Activated naive CD8-positive, alpha-beta T cell treated with anti-CD3 and anti-CD28 coated beads, Interleukin-2, amount 50 U/mL, for 16 hours (primary cell): ENCODE data around the gene TRPC1.

Experiments used
- DNase-seq: peaks from one replicate; pipeline ENCODE4 v3.0.0-alpha.2; 2020; ENCODE audit warnings: low read depth, low spot score

Gene TRPC1

DNA sequence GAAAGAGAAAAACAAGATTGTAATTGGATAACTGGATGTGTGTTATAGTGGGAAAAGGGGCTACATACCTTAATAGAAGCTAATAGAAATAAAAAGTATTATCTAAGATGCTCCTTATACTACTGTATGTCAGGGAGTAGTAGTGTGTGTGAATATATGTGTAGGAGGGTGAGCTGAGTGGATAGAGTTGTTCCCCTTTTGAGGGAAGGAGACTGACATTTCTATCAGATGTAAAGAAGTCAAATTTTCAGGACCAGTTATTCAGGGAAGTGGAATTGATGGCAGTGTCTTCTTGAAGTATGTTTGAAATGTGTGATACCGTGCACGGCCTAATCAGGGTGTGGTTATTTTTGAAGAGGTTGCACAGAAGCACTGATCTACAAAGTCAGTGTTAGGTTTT, 116.0 kb downstream of the TRPC1 start:
- DNase-seq = no peak

DNA sequence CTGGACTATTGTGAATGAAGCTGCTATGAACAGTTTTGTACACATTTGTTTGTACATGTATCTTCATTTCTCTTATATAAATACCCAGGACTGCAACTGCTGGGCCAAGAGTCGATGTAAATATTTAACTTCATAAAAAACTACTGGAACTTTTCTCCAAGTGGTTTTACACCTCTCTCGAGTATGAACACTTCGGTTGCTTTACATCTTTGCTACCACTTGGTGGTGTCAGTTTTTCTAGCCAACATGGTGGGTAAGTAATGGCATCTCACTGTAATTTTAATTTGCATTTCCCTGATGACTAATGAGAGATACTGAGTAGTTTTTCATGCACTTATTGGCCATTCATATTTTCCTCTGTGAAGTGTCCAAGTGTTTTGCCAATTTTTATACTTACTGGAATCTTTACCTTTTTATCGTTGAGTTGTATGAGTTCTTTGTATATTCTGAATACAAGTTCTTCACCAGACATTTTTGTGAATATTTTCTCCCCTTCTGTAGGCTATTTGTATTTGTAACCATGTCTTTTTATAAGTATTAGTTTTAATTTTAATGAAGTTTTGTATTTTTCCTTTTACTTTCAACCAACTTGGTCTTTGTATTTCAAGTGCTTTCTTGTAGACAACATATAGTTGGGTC, 120.6 kb downstream of the TRPC1 start:
- no peak for DNase-seq

DNA sequence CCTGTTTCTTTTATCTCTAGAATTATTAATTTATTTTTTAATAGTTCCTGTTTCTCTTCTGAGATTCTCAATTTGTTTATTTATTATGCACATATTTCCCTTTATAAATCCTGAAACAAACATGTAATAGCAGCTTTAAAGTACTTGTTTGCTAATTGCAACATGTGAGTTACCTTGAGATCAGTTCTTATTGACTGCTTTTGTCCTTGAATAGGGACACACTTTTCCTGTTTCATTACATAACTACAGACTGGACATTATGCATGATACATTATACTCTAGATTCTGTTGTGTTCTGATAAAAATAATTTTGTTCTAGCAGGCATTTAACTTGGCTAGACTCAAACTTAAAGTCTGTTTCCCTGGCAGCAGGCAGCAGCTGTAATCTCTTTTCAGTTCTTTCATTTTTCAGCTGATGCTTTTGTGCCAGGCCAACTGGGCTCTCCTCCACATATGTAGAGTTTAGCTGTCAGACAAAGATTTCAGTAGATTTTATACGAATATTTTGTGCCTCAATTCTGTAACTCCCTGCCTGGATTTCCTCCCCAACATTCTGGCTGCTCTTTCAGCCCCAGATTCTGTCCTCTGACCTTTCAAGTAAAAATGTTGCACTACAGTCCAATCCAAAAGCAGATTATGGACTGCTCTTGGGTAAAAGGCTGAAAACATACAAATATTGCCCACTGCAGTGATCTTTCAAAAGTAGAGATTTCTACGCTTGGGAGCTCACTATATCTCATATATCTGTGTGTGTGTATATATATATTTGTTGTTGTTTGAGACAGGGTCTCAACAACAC, 123.1 kb downstream of the TRPC1 start:
- no peak for DNase-seq

DNA sequence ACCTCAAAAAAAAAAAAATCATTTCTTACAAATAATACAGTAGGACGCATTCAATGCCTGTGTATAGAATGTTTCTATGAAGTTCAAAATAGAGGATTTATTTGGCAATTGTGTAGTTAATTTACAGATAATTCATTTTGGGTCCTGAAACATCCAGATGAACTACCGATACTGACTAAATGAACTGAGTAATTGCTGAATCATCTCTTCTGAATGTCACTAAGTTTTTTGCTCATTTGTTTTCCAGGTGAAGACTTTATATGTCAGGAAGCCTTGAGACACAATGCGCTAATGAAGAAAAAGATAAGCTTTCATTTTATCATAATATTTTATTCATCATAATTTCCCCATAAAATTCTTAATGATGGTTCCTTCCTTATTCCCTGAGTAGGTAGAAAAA, 125.3 kb downstream of the TRPC1 start:
- no peak for DNase-seq

DNA sequence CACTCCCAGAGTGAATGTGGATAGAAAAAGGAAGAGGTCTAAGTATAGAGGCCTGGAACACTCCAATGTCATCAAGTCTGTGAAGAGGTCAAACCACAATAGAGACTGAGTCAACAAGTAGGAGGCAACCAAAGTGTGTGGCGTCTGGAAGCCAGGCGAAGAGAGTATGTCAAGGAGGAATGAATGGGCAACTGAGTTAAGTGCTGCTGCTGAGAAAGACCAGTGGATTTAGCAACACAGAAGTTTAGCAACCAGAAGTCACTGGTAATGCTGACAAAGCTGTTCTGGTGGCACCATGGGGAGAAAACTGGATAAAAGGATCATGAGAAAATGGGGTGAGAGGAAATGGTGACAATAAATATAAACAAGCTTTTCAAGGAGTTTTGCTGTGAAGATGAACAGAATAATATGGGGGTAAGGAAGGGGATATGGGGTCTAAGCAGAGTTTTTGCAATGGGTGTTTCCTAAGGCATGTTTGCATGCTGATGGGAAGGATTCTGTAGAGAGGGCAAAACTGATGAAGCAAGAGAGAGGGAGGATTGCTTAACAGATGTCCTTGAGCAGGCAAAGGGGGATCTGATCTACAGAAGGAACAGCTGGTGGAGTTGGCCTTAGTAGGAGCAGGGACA, 126.7 kb downstream of the TRPC1 start:
- no peak for DNase-seq

DNA sequence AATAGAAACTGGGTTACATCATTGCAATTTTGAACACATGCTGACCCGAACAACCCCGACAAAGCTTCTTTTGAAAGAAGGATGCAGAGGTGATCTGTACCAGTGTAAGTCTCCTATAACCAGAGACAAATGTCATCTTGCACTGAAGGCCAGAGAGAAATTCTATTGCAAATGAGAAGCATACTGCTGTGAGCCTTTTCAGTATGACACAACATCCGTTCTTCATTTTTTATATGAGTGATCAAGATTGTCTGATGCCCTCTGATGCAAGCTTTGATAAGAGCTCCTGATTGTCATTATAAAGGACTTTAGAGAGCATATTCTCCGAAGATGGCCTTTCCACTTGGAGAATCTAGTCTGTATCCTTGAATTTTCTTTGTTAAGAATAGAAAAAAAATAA, 128.2 kb downstream of the TRPC1 start:
- DNase-seq = no peak

DNA sequence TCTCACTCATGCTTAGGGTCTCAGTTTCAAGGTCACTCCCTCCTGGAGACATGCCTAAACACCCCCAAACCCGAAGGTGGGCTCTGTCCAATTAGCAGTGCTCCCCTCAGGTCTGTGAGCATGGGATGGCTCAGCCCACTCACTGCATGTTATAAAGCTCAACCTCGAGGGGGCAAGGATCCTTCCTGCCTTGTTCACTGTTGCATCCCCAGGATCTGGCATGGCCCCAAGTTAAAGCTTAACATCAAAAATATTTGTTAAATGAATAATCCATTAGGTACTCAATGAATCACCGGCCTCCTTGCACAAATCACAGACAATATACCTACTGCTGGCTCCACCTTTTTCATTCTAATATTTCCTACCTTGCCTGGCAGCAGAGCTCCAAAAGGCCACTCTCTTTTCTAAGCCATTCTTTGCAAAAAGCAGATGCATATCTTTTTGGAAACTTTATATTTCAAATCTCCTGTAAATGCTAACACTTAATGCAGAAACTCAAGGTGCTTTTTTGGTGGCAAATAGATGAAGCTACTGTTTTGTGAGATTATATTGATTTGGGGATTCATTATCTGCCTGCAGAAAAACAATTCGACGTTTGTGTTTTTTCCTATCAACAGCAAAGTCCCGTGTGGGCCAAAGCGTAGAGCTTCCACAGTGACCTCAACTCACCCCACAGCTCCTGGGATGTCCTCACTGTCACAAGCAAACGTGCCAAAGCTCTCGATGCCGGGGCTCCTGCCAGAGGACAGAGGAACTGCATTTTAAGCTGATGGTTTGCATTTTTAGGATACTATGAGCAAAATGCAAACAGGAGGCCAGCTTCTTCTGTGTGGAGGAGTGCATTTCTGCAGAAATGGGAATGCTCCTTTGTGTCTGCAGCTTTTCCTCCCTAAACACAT, 129.7 kb downstream of the TRPC1 start:
- DNase-seq = no peak

DNA sequence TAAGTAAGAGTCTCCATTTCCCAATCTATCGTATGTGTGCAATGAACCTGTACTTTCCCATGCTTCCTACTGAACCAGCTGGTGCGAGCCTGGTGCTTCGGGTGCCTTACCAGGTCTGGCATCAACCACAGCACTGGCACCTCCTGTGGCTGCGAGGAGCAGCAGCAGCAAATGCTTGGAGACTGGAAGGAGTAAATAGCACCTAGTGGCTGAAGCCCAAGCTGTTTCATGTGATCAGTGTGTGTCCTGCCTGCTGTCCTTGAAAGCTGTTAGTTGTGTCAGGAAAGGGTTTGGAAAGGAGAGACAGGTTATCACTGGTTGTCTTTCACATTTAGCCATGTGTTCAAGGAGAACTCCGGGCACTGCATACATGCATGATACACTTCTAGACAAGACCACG, 133.2 kb downstream of the TRPC1 start:
- no peak for DNase-seq
